Endothelial cell of umbilical vein (primary cell): Measurements from ENCODE around the gene SPTBN5. TPM values are rescaled to one million over a fixed set of nuclear protein-coding genes. Genes with fewer than 3 reads are reported as not detected.

Source experiments
- BruUV-seq: library from RNA; stranded (reverse); fragments of 400-500 nt; replicated peaks from 2 replicates; lab custom pipeline; 2021; lab: Mats Ljungman, UMichigan
- CTCF ChIA-PET: fragments of 300-600, 350-600 bp; sonication (Branson Sonifier 250); formaldehyde crosslinking; loops from one replicate; lab custom pipeline; 2021; ENCODE audit warnings: antibody characterized with exemption, inconsistent platforms; lab: Charles Lee
- POLR2A ChIA-PET: fragments of 300-600, 350-600 bp; sonication (Branson Sonifier 250); formaldehyde crosslinking; loops from one replicate; lab custom pipeline; 2021; ENCODE audit warnings: antibody characterized with exemption, inconsistent platforms; lab: Charles Lee
- DNase-seq: peaks from one replicate; pipeline ENCODE4 v3.0.0-alpha.2; 2011; ENCODE audit warnings: low read depth, low spot score
- FAIRE-seq: peaks from 2 replicates; lab custom pipeline; 2011; peaks lifted over from hg19 to GRCh38; lab: Jason Lieb, UNC
- H2AFZ ChIP-seq: 2 replicates; pipeline ENCODE4 v1.6.0; 2012; ENCODE audit warnings: low read depth, low read length, control low read depth, inconsistent platforms
- H3K27ac ChIP-seq: 2 replicates; pipeline ENCODE4 v1.5.1; 2011; ENCODE audit warnings: low read depth, mild to moderate bottlenecking, control low read depth, low read length, moderate library complexity; ENCODE audit not compliant: insufficient read depth
- H3K27me3 ChIP-seq, 2 experiments: 2 replicates each; pipeline versions ENCODE4 v1.6.0 to v1.6.1; 2011; ENCODE audit warnings: low read length in 2 of 2, mixed read lengths in 1 of 2; ENCODE audit not compliant: control insufficient read depth in 2 of 2, insufficient read depth in 2 of 2
- H3K36me3 ChIP-seq, 2 experiments: 2 replicates in 1 of 2; 3 replicates in 1 of 2; pipeline ENCODE4 v1.5.1; 2011; ENCODE audit warnings: low read length in 2 of 2, mild to moderate bottlenecking in 1 of 2, moderate library complexity in 1 of 2; ENCODE audit not compliant: control insufficient read depth in 2 of 2, insufficient read depth in 2 of 2; ENCODE audit errors: extremely low read depth in 1 of 2
- H3K4me1 ChIP-seq: 3 replicates; pipeline ENCODE4 v1.5.1; 2011; ENCODE audit warnings: mild to moderate bottlenecking, low read length; ENCODE audit not compliant: control insufficient read depth, insufficient read depth; ENCODE audit errors: extremely low read depth
- H3K4me2 ChIP-seq: 2 replicates; pipeline ENCODE4 v1.6.1; 2011; ENCODE audit warnings: low read length, control low read depth, mixed read lengths; ENCODE audit not compliant: insufficient read depth
- H3K4me3 ChIP-seq, 3 experiments: fragments of 200-600 bp in 1 of 3; sonication (generic), shearing (Covaris generic) in 1 of 3; replicated peaks in 1 of 3; 2 replicates each; pipeline ENCODE4 v1.5.1; 2011 to 2016; ENCODE audit warnings: control low read depth in 3 of 3, low read length in 3 of 3, mild to moderate bottlenecking in 2 of 3, inconsistent platforms in 1 of 3, low read depth in 1 of 3, moderate library complexity in 1 of 3; ENCODE audit not compliant: insufficient read depth in 1 of 3
- H3K79me2 ChIP-seq: 2 replicates; pipeline ENCODE4 v1.6.0; 2012; ENCODE audit warnings: low read length, inconsistent platforms; ENCODE audit not compliant: control insufficient read depth, insufficient read depth
- H3K9ac ChIP-seq: replicated peaks from 2 replicates; pipeline ENCODE3; 2011; ENCODE audit warnings: low read length, control low read depth; ENCODE audit not compliant: insufficient read depth; ENCODE audit errors: extremely low read depth
- H3K9me1 ChIP-seq: replicated peaks from 3 replicates; pipeline ENCODE4 v1.6.0; 2011; ENCODE audit warnings: mild to moderate bottlenecking, low read length; ENCODE audit not compliant: control insufficient read depth, insufficient read depth; ENCODE audit errors: extremely low read depth
- H3K9me3 ChIP-seq: replicated peaks from 2 replicates; pipeline ENCODE4 v1.5.1; 2012; ENCODE audit warnings: low read length, inconsistent platforms; ENCODE audit not compliant: control insufficient read depth, insufficient read depth
- H4K20me1 ChIP-seq: replicated peaks from 2 replicates; pipeline ENCODE3; 2011; ENCODE audit warnings: mild to moderate bottlenecking, low read length; ENCODE audit not compliant: control insufficient read depth, insufficient read depth; ENCODE audit errors: extremely low read depth
- CTCF ChIP-seq, 2 donors: IDR thresholded peaks; 1 replicate in 1 of 2; 2 replicates in 1 of 2; pipeline ENCODE4 v1.5.1; 2011; ENCODE audit warnings: low read length in 2 of 2, mild to moderate bottlenecking in 2 of 2, moderate library complexity in 2 of 2, control low read depth in 1 of 2, inconsistent platforms in 1 of 2, low read depth in 1 of 2; ENCODE audit not compliant: insufficient read depth in 1 of 2; ENCODE audit errors: extremely low read depth in 1 of 2
- EZH2 ChIP-seq: IDR thresholded peaks from 2 replicates; pipeline ENCODE4 v1.6.1; 2012; ENCODE audit warnings: borderline replicate concordance, low read depth, mild to moderate bottlenecking, moderate library complexity, low read length, inconsistent platforms; ENCODE audit not compliant: severe bottlenecking
- FOS ChIP-seq: IDR thresholded peaks from 2 replicates; pipeline ENCODE4 v1.6.1; 2011; ENCODE audit warnings: mild to moderate bottlenecking, low read length, moderate library complexity, borderline replicate concordance; ENCODE audit not compliant: insufficient read depth
- GATA2 ChIP-seq: IDR thresholded peaks from 2 replicates; pipeline ENCODE4 v1.7.0; 2011; ENCODE audit warnings: low read depth, mild to moderate bottlenecking, moderate library complexity, mixed read lengths, low read length; ENCODE audit not compliant: insufficient read length, insufficient read depth
- JUN ChIP-seq: IDR thresholded peaks from 2 replicates; pipeline ENCODE4 v1.6.1; 2011; ENCODE audit warnings: borderline replicate concordance, low read depth; ENCODE audit not compliant: insufficient read length, insufficient read depth
- MAX ChIP-seq: IDR thresholded peaks from 2 replicates; pipeline ENCODE4 v1.6.1; 2011; ENCODE audit not compliant: insufficient read depth, insufficient read length
- MYC ChIP-seq: IDR thresholded peaks from one replicate; pipeline ENCODE4 v1.6.1; 2011; ENCODE audit warnings: mild to moderate bottlenecking, low read depth, low read length
- POLR2A ChIP-seq: IDR thresholded peaks from 2 replicates; pipeline ENCODE4 v1.6.1; 2012; ENCODE audit warnings: low read depth, mild to moderate bottlenecking, control low read depth, low read length
- POLR2AphosphoS5 ChIP-seq: IDR thresholded peaks from 2 replicates; pipeline ENCODE4 v1.6.1; 2012; ENCODE audit warnings: low read depth, mild to moderate bottlenecking, control low read depth, low read length, moderate library complexity; ENCODE audit not compliant: insufficient read depth
- dilution Hi-C: fragments of 300-500 bp; cut with MboI; formaldehyde crosslinking; loops from one replicate; pipeline ENCODE4 v1.15.0; 2019; ENCODE audit warnings: low sequenced_read_pairs; ENCODE audit not compliant: extremely low pct_ligation_motif_present
- intact Hi-C: fragments of 100-400 bp; cut with micrococcal nuclease; formaldehyde crosslinking; loops from one replicate; pipeline ENCODE4 v1.10.0; 2022
- polyA plus RNA-seq, 4 experiments: library from polyadenylated mRNA; depleted of rRNA in 3 of 4; stranded (reverse) in 3 of 4; unstranded in 1 of 4; fragments of >200 nt; gene quantifications; 2 replicates each; pipeline versions ENCODE4 v1.2.1 to v1.2.3, GENCODE V29; 2011 to 2012; ENCODE audit warnings: missing spikeins in 1 of 4
- total RNA-seq: library from RNA; stranded (reverse); gene quantifications from 2 replicates; pipeline ENCODE4 v1.2.3, GENCODE V29; 2021

SPTBN5 gene
- total and polyA plus RNA-seq, 2 donors (not counting 3 experiments of a cell fraction or from before 2014, with no cell fraction given), result 12.0 to 19.0 TPM

- dilution Hi-C loops, result no loop called here
- no peaks in the 10 kb centered on the region for H3K27me3 ChIP-seq
- H4K20me1 ChIP-seq, result no peaks in the 10 kb centered on the region
- H3K27ac ChIP-seq, result no peak overlapping the region
- POLR2A ChIA-PET, result no interaction called here
- no peak overlapping the region for H3K9ac ChIP-seq
- H3K79me2 ChIP-seq, result no peaks in the 10 kb centered on the region
- H3K4me1 ChIP-seq, result peaks cover 16% of the 10 kb centered on the region
- CTCF ChIA-PET, result interaction anchor here (1.1 to 2.3 kb wide), 2 partner anchors 11 to 60 kb away, joined by 3 to 13 read pairs; no protein-coding TSS in a partner anchor
- intact Hi-C loops, result loop anchor here (5.0 kb wide), 1 partner anchor 66 kb away; the partner anchor contains the start of gene JMJD7
- H3K9me3 ChIP-seq, result no peaks in the 10 kb centered on the region
- BruUV-seq, result no TSS peak
- no peaks in the 10 kb centered on the region for H3K9me1 ChIP-seq
- no peak for TF ChIP-seq JUN
- TF ChIP-seq MAX, result no peak
- TF ChIP-seq POLR2A, result no peak
- TF ChIP-seq FOS, result no peak
- H3K4me2 ChIP-seq, result no peak overlapping the region
- H3K4me3 ChIP-seq, result no peak overlapping the region
- DNase-seq (no peak), FAIRE-seq (no peak)
- peaks cover 0 to 15% of the 10 kb centered on the region in 2 experiments for H3K36me3 ChIP-seq
- H2AFZ ChIP-seq, result no peak overlapping the region
These were observed 1.0 kb downstream of the SPTBN5 start for GRCh38 chr15:41892621-41893421.

- Histone ChIP-seq H3K9ac (no peak overlapping the region), H3K27ac (no peak overlapping the region), H3K4me1 (peaks cover 16% of the 10 kb centered on the region), H3K4me2 (no peak overlapping the region), H3K4me3 (no peak overlapping the region), H3K9me3 (no peaks in the 10 kb centered on the region), H3K36me3 (peaks cover 0 to 14% of the 10 kb centered on the region in 2 experiments), H3K79me2 (no peaks in the 10 kb centered on the region), H3K27me3 (no peaks in the 10 kb centered on the region), H3K9me1 (no peaks in the 10 kb centered on the region), H2AFZ (no peak overlapping the region), H4K20me1 (no peaks in the 10 kb centered on the region)
- no TSS peak for BruUV-seq
- ChIA-PET CTCF (interaction anchor here (1.1 to 2.3 kb wide), 2 partner anchors 12 to 61 kb away, joined by 3 to 13 read pairs; no protein-coding TSS in a partner anchor), POLR2A (no interaction called here)
- no peak for TF ChIP-seq GATA2
- TF ChIP-seq JUN, result no peak
- TF ChIP-seq POLR2A, result no peak
- TF ChIP-seq MAX, result no peak
- no peak for TF ChIP-seq POLR2AphosphoS5
- no peak for TF ChIP-seq CTCF (IDR thresholded peaks at IDR 0.05; ENCODE audit: extremely low read depth in 1 of 2, insufficient read depth in 1 of 2, low read depth in 1 of 2, low read length in 2 of 2)
- no peak for TF ChIP-seq MYC
- TF ChIP-seq FOS, result no peak
- TF ChIP-seq EZH2, result no peak
- dilution Hi-C loops, result no loop called here
- DNase-seq (no peak), FAIRE-seq (no peak)
- intact Hi-C loops, result loop anchor here (5.0 kb wide), 1 partner anchor 65 kb away; the partner anchor contains the start of gene JMJD7
These were observed 1.9 kb downstream of the SPTBN5 start for GRCh38 chr15:41891946-41892345.
